CD4-positive, alpha-beta T cell (primary cell): Measurements from ENCODE around the gene KRT40. TPM values are rescaled to one million over a fixed set of nuclear protein-coding genes. Genes with fewer than 3 reads are reported as not detected.
A peak's percentile ranks its signal among the peaks of the same experiment; 100 is the strongest.

Source experiments
- ATAC-seq: fragments of 200-7000 bp; cut with Tn5 transposase; one replicate; pipeline ENCODE4 v1.10.0; 2022; ENCODE audit warnings: mild to moderate bottlenecking; ENCODE audit not compliant: poor library complexity
- CTCF ChIA-PET: fragments of 350-600 bp; sonication (Branson Sonifier 250); formaldehyde crosslinking; loops from one replicate; lab custom pipeline; 2021; ENCODE audit warnings: antibody characterized with exemption, inconsistent platforms; lab: Charles Lee
- POLR2A ChIA-PET: fragments of 350-600 bp; sonication (Branson Sonifier 250); formaldehyde crosslinking; loops from one replicate; lab custom pipeline; 2021; ENCODE audit warnings: antibody characterized with exemption, inconsistent platforms; lab: Charles Lee
- DNase-seq, 14 experiments: peaks; one replicate each; pipeline ENCODE4 v3.0.0-alpha.2; 2013 to 2020; ENCODE audit warnings: mixed read lengths in 2 of 14
- H3K27ac ChIP-seq, 2 donors: one replicate each; pipeline versions ENCODE4 v1.5.1 to v1.7.0; 2013; ENCODE audit warnings: low read length in 2 of 2, low read depth in 1 of 2, mild to moderate bottlenecking in 1 of 2
- H3K27me3 ChIP-seq, 2 experiments: 1 replicate in 1 of 2; 2 replicates in 1 of 2; pipeline versions ENCODE4 v1.6.1 to v1.7.0; 2013; ENCODE audit warnings: low read length in 2 of 2, control low read depth in 1 of 2, mild to moderate bottlenecking in 1 of 2, moderate library complexity in 1 of 2; ENCODE audit not compliant: insufficient read depth in 2 of 2, control insufficient read depth in 1 of 2
- H3K36me3 ChIP-seq: one replicate; pipeline ENCODE4 v1.6.1; 2013; ENCODE audit warnings: low read length, control low read depth; ENCODE audit not compliant: insufficient read depth
- H3K4me1 ChIP-seq: one replicate; pipeline ENCODE4 v1.6.1; 2013; ENCODE audit warnings: low read length, control low read depth; ENCODE audit not compliant: insufficient read depth
- H3K4me3 ChIP-seq: one replicate; pipeline ENCODE4 v1.5.1; 2013; ENCODE audit warnings: mild to moderate bottlenecking, low read length, moderate library complexity
- H3K9me3 ChIP-seq, 2 experiments: 1 replicate in 1 of 2; 2 replicates in 1 of 2; pipeline versions ENCODE4 v1.6.1 to v1.7.0; 2013; ENCODE audit warnings: low read length in 2 of 2, mild to moderate bottlenecking in 2 of 2, control low read depth in 1 of 2, moderate library complexity in 1 of 2; ENCODE audit not compliant: control insufficient read depth in 1 of 2, insufficient read depth in 1 of 2
- H3K27ac Mint-ChIP-seq: one replicate; pipeline ENCODE4 v1.8.0; 2020; ENCODE audit warnings: mixed read lengths
- H3K27me3 Mint-ChIP-seq: one replicate; pipeline ENCODE4 v1.8.0; 2021; ENCODE audit warnings: mixed read lengths
- H3K36me3 Mint-ChIP-seq: one replicate; pipeline ENCODE4 v1.8.0; 2021; ENCODE audit warnings: low read depth, mixed read lengths
- H3K4me1 Mint-ChIP-seq: one replicate; pipeline ENCODE4 v1.8.0; 2021; ENCODE audit warnings: low read depth, mixed read lengths
- H3K4me3 Mint-ChIP-seq: one replicate; pipeline ENCODE4 v1.8.0; 2020; ENCODE audit warnings: mild to moderate bottlenecking, mixed read lengths
- H3K9me3 Mint-ChIP-seq: one replicate; pipeline ENCODE4 v1.8.0; 2020; ENCODE audit warnings: mixed read lengths
- intact Hi-C, 2 experiments: fragments of 100-400 bp; cut with DNase I in 1 of 2; cut with micrococcal nuclease in 1 of 2; formaldehyde crosslinking; loops; one replicate each; pipeline versions ENCODE4 v1.15.1 to v1.9.0; 2023 to 2025; cut with DNase I, micrococcal nuclease
- total RNA-seq, 174 experiments: library from RNA in 2 of 174; stranded (reverse) in 2 of 174; gene quantifications; one replicate each; pipeline ENCODE4 v1.2.3 and lab custom pipeline; 2021 to 2026
- TF ChIP-seq, protein P1 (sequence below): fragments of 200-600 bp; IDR thresholded peaks from one replicate; pipeline ENCODE4 v1.8.0; 2022; ENCODE audit warnings: antibody characterized with exemption, mild to moderate bottlenecking

KRT40 gene
- total RNA-seq, 2 experiments from 2014 or later, result not detected

GRCh38 chr17:40936976-40937375 is 47.1 kb downstream of the KRT40 start:
- Histone ChIP-seq H3K4me1 (peaks cover 5% of the 10 kb centered on the region), H3K9me3 (peaks cover 0 to 4% of the 10 kb centered on the region in 2 experiments), H3K36me3 (no peaks in the 10 kb centered on the region), H3K4me3 (no peak overlapping the region), H3K27ac (no peak overlapping the region), H3K27me3 (no peaks in the 10 kb centered on the region)
- Mint-ChIP-seq H3K27ac (no peak overlapping the region), H3K36me3 (no peaks in the 10 kb centered on the region), H3K9me3 (no peaks in the 10 kb centered on the region), H3K27me3 (peaks cover 59% of the 10 kb centered on the region), H3K4me1 (no peaks in the 10 kb centered on the region), H3K4me3 (no peak overlapping the region)
- ChIA-PET POLR2A (no interaction called here), CTCF (no interaction called here)
- no peak for ATAC-seq
- TF ChIP-seq, protein P1, sequence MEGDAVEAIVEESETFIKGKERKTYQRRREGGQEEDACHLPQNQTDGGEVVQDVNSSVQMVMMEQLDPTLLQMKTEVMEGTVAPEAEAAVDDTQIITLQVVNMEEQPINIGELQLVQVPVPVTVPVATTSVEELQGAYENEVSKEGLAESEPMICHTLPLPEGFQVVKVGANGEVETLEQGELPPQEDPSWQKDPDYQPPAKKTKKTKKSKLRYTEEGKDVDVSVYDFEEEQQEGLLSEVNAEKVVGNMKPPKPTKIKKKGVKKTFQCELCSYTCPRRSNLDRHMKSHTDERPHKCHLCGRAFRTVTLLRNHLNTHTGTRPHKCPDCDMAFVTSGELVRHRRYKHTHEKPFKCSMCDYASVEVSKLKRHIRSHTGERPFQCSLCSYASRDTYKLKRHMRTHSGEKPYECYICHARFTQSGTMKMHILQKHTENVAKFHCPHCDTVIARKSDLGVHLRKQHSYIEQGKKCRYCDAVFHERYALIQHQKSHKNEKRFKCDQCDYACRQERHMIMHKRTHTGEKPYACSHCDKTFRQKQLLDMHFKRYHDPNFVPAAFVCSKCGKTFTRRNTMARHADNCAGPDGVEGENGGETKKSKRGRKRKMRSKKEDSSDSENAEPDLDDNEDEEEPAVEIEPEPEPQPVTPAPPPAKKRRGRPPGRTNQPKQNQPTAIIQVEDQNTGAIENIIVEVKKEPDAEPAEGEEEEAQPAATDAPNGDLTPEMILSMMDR, result no peak
- no peak for DNase-seq
- intact Hi-C loops, result no loop called here

GRCh38 chr17:40936437-40936971 is 47.6 kb downstream of the KRT40 start:
- Mint-ChIP-seq H3K9me3 (no peaks in the 10 kb centered on the region), H3K4me3 (no peak overlapping the region), H3K4me1 (no peaks in the 10 kb centered on the region), H3K27ac (no peak overlapping the region), H3K36me3 (no peaks in the 10 kb centered on the region), H3K27me3 (peaks cover 61% of the 10 kb centered on the region)
- H3K4me3 ChIP-seq, result no peak overlapping the region
- ChIA-PET POLR2A (no interaction called here), CTCF (no interaction called here)
- H3K9me3 ChIP-seq, result peaks cover 0 to 4% of the 10 kb centered on the region in 2 experiments
- ATAC-seq (no peak), DNase-seq (peak in 2 of 14 experiments; percentile 24)
- H3K27ac ChIP-seq, result no peak overlapping the region
- TF ChIP-seq, protein P1, result no peak
- H3K27me3 ChIP-seq, result no peaks in the 10 kb centered on the region
- H3K4me1 ChIP-seq, result peaks cover 5% of the 10 kb centered on the region
- intact Hi-C loops, result no loop called here
- H3K36me3 ChIP-seq, result no peaks in the 10 kb centered on the region

DNA sequence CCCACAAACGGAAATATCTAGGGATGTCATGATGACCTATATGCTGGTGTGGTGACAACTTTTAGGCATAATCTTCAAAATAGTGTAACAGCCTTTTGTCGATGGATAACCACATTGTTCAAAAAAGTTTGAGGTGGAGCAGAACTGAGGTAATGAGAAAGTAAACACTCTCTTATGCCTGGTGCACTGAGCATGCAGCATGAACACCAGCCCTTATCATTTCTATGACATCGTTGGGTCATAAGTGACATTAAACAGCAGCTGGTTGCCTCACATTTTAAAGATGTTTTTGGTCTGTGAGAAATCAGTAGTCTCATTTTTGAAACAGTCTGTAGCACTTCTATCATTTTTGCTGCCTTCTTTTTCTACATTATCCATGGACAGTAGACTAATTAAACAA is 48.5 kb downstream of the KRT40 start:
- no peaks in the 10 kb centered on the region for H3K36me3 ChIP-seq
- no peaks in the 10 kb centered on the region for H3K4me1 Mint-ChIP-seq
- peaks cover 5% of the 10 kb centered on the region for H3K4me1 ChIP-seq
- ChIA-PET CTCF (no interaction called here), POLR2A (no interaction called here)
- H3K27me3 ChIP-seq, result no peaks in the 10 kb centered on the region
- DNase-seq, result peak in 1 of 14 experiments; percentile 10
- intact Hi-C loops, result no loop called here
- no peak overlapping the region for H3K4me3 ChIP-seq
- TF ChIP-seq, protein P1, result no peak
- H3K27ac Mint-ChIP-seq, result no peak overlapping the region
- no peaks in the 10 kb centered on the region for H3K9me3 Mint-ChIP-seq
- no peaks in the 10 kb centered on the region for H3K36me3 Mint-ChIP-seq
- no peak for ATAC-seq
- H3K9me3 ChIP-seq, result peaks cover 0 to 4% of the 10 kb centered on the region in 2 experiments
- H3K4me3 Mint-ChIP-seq, result no peak overlapping the region
- peaks cover 58% of the 10 kb centered on the region for H3K27me3 Mint-ChIP-seq
- H3K27ac ChIP-seq, result no peak overlapping the region
